Stomach (tissue), 9 donors: ENCODE data around the gene HMGB2. TPM values are rescaled to one million over a fixed set of nuclear protein-coding genes. Genes with fewer than 3 reads are reported as not detected.

ENCODE experiments used
- DNase-seq, 2 donors: peaks; one replicate each; pipeline versions ENCODE4 v3.0.0 to v3.0.0-alpha.2; 2013 to 2019
- H3K27ac ChIP-seq, 5 donors: fragments of 200-600 bp in 4 of 5; sonication (generic) in 4 of 5; one replicate each; pipeline ENCODE4 v1.5.1; 2013 to 2019; ENCODE audit warnings: mild to moderate bottlenecking in 1 of 5, moderate library complexity in 1 of 5
- H3K27me3 ChIP-seq, 3 donors: fragments of 200-600 bp; sonication (generic); one replicate each; pipeline ENCODE4 v1.5.1; 2017 to 2019; ENCODE audit warnings: mixed run types in 1 of 3
- H3K36me3 ChIP-seq, 4 donors: fragments of 200-600 bp; sonication (generic); 1 replicate in 3 of 4; 2 replicates in 1 of 4; pipeline ENCODE4 v1.5.1; 2016 to 2019
- H3K4me1 ChIP-seq, 4 donors: fragments of 200-600 bp; sonication (generic); one replicate each; pipeline ENCODE4 v1.5.1; 2016 to 2019
- H3K4me3 ChIP-seq, 4 donors: fragments of 200-600 bp; sonication (generic) in 3 of 4; one replicate each; pipeline ENCODE4 v1.5.1; 2016 to 2019; ENCODE audit warnings: mild to moderate bottlenecking in 1 of 4
- H3K9me3 ChIP-seq, 4 donors: fragments of 200-600 bp; sonication (generic); one replicate each; pipeline ENCODE4 v1.5.1; 2016 to 2019
- CTCF ChIP-seq, 7 experiments: fragments of 450-650 bp in 4 of 7; fragments of 200-600 bp in 3 of 7; sonication (generic) in 3 of 7; IDR thresholded peaks; one replicate each; pipeline ENCODE4 v1.5.1; 2016 to 2019; ENCODE audit warnings: antibody characterized with exemption in 7 of 7, control low read depth in 2 of 7, mild to moderate bottlenecking in 1 of 7
- EP300 ChIP-seq: sonication (generic); formaldehyde crosslinking; IDR thresholded peaks from one replicate; pipeline ENCODE4 v1.6.1; 2017; ENCODE audit warnings: antibody characterized with exemption
- POLR2A ChIP-seq, 4 donors: fragments of 450-650 bp; IDR thresholded peaks; one replicate each; pipeline ENCODE4 v1.6.1; 2016; ENCODE audit warnings: antibody characterized with exemption in 4 of 4, control low read depth in 2 of 4, mild to moderate bottlenecking in 1 of 4, moderate library complexity in 1 of 4
- POLR2AphosphoS5 ChIP-seq, 3 donors: sonication (generic); formaldehyde crosslinking; IDR thresholded peaks; one replicate each; pipeline ENCODE4 v1.6.1; 2016; ENCODE audit warnings: antibody characterized with exemption in 3 of 3
- WGBS, 5 donors: extraction: QIAGEN DNeasy Blood & Tissue Kit in 3 of 5; methylation state at CpG; one replicate each; pipeline versions ENCODE4 v1.1.5 to v1.1.7; 2013 to 2018; 5-methylcytosine and 5-hydroxymethylcytosine counted together
- intact Hi-C: fragments of 100-400 bp; cut with DNase I; formaldehyde crosslinking; loops from one replicate; pipeline ENCODE4 v1.15.1; 2023; ENCODE audit warnings: low total_unique reads
- polyA plus RNA-seq, 3 donors: library from polyadenylated mRNA; stranded (reverse); fragments of 200-250 nt; gene quantifications; one replicate each; pipeline ENCODE4 v1.2.3, GENCODE V29; 2013
- total RNA-seq, 5 donors: library from RNA; depleted of rRNA; stranded (reverse); fragments of >200 nt; gene quantifications; one replicate each; pipeline versions ENCODE4 v1.1.0 to v1.2.3, GENCODE V29; 2014 to 2016
- donor health status: healthy with polysubstance abuse.
- donor health status: Bipolar disorder and iron deficiency.
- donor health status: healthy.

HMGB2 gene
- total and polyA plus RNA-seq, 8 donors = 7.6 to 206 (median 55.2) TPM

GRCh38 chr4:173293663-173294062 is 40.5 kb downstream of the HMGB2 start:
- DNase-seq = no peak
- H3K27ac ChIP-seq = no peak overlapping the region
- 81 to 87% (median 86%) methylated on average over 7 of the region's 7 CpGs for WGBS, 5 donors
- H3K9me3 ChIP-seq = no peaks in the 10 kb centered on the region
- H3K4me1 ChIP-seq = peaks cover 0 to 12% (median 6%) of the 10 kb centered on the region in 4 donors
- peaks cover 0 to 33% (median 12%) of the 10 kb centered on the region in 4 donors for H3K36me3 ChIP-seq
- TF ChIP-seq EP300 (no peak), POLR2AphosphoS5 (IDR thresholded peaks at IDR 0.05) (no peak), POLR2A (IDR thresholded peaks at IDR 0.05) (no peak), CTCF (IDR thresholded peaks at IDR 0.05) (no peak)
- no peaks in the 10 kb centered on the region for H3K27me3 ChIP-seq
- no peak overlapping the region for H3K4me3 ChIP-seq
- intact Hi-C loops = no loop called here

GRCh38 chr4:173291899-173292298 is 42.3 kb downstream of the HMGB2 start:
- Histone ChIP-seq H3K27me3 (no peaks in the 10 kb centered on the region), H3K4me3 (no peak overlapping the region), H3K36me3 (peaks cover 0 to 21% (median 4%) of the 10 kb centered on the region in 4 donors), H3K4me1 (peaks cover 0 to 18% (median 7%) of the 10 kb centered on the region in 4 donors), H3K9me3 (peaks cover 0 to 8% (median 6%) of the 10 kb centered on the region in 4 donors), H3K27ac (no peak overlapping the region)
- intact Hi-C loops = no loop called here
- WGBS, 5 donors = 91 to 97% (median 94%) methylated on average over 5 of the region's 5 CpGs
- no peak for DNase-seq
- TF ChIP-seq POLR2AphosphoS5 (IDR thresholded peaks at IDR 0.05) (no peak), EP300 (no peak), POLR2A (IDR thresholded peaks at IDR 0.05) (no peak), CTCF (IDR thresholded peaks at IDR 0.05) (no peak)

GRCh38 chr4:173289353-173289727 is 44.8 kb downstream of the HMGB2 start:
- TF ChIP-seq POLR2A (IDR thresholded peaks at IDR 0.05) = no peak
- no peak for TF ChIP-seq POLR2AphosphoS5 (IDR thresholded peaks at IDR 0.05)
- no peak for TF ChIP-seq EP300
- no peak for TF ChIP-seq CTCF (IDR thresholded peaks at IDR 0.05)
- WGBS, 5 donors = 34 to 45% (median 43%) methylated on average over 4 of the region's 4 CpGs
- peaks cover 0 to 18% (median 7%) of the 10 kb centered on the region in 4 donors for H3K4me1 ChIP-seq
- peak in 1 of 2 donors; percentile 15 for DNase-seq
- no peaks in the 10 kb centered on the region for H3K27me3 ChIP-seq
- no peak overlapping the region for H3K27ac ChIP-seq
- intact Hi-C loops = no loop called here
- H3K4me3 ChIP-seq = no peak overlapping the region
- H3K36me3 ChIP-seq = peaks cover 0 to 11% (median 8%) of the 10 kb centered on the region in 4 donors
- H3K9me3 ChIP-seq = peaks cover 0 to 32% (median 14%) of the 10 kb centered on the region in 4 donors

- Histone ChIP-seq H3K27me3 (no peaks in the 10 kb centered on the region), H3K27ac (no peak overlapping the region)
Observed at GRCh38 chr4:173288698-173289352, 45.3 kb downstream of the HMGB2 start.

More at GRCh38 chr4:173288698-173289352, 45.3 kb downstream of the HMGB2 start:
- no peak overlapping the region for H3K4me3 ChIP-seq
- intact Hi-C loops = no loop called here
- H3K9me3 ChIP-seq = peaks cover 0 to 37% (median 16%) of the 10 kb centered on the region in 4 donors
- peaks cover 0 to 12% (median 7%) of the 10 kb centered on the region in 4 donors for H3K36me3 ChIP-seq
- DNase-seq = no peak
- 71 to 87% (median 81%) methylated on average over 3 of the region's 3 CpGs for WGBS, 5 donors
- TF ChIP-seq EP300 = no peak
- TF ChIP-seq CTCF (IDR thresholded peaks at IDR 0.05) = no peak
- no peak for TF ChIP-seq POLR2AphosphoS5 (IDR thresholded peaks at IDR 0.05)
- no peak for TF ChIP-seq POLR2A (IDR thresholded peaks at IDR 0.05)
- H3K4me1 ChIP-seq = peaks cover 0 to 18% (median 7%) of the 10 kb centered on the region in 4 donors
